GM21528 (cell line): ENCODE data around the gene PKHD1.

Experiments
- ATAC-seq: cut with Tn5 transposase; IDR thresholded peaks from one replicate; pipeline ENCODE4 v1.9.1; 2021; ENCODE audit warnings: mild to moderate bottlenecking, moderate library complexity; ENCODE audit not compliant: unreplicated experiment, low FRiP score

The PKHD1 gene

DNA sequence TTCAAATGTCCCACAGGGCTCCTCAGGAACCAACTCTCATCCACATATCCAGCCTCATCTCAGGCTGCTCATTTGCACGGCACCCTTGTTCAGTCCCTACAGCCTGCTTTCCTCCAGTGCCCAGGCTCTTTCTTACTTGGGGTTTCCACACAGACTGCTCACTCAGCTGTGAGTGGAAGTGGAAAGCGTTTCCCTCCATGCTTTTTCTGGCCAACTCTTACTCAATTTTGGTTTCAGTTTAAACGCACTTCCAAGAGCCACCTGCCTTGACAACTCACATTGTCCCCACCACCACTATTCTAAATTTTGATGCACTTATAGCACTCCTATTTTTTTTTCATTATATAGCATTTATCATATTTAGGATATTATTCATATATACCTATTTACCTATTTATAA lies 367.1 kb downstream of the PKHD1 start:
- ATAC-seq = no peak

DNA sequence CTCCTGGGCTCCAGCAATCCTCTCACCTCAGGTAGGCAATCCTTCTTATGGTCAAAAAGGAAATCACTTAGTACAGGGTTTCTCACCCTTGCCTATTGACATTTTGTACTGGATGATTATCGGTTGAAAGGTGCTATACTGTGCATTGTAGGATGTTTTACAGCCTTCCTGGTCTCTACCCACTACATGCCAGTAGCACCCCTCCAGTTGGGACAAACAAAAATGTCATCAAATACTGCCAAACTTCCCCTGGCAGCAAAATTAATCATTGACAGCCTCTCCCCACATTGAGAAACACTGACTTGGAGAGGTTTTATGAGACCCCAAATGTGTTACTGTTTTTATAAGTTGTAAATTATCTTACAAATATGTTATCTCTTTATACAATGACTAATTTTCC lies 368.1 kb downstream of the PKHD1 start:
- ATAC-seq = no peak

DNA sequence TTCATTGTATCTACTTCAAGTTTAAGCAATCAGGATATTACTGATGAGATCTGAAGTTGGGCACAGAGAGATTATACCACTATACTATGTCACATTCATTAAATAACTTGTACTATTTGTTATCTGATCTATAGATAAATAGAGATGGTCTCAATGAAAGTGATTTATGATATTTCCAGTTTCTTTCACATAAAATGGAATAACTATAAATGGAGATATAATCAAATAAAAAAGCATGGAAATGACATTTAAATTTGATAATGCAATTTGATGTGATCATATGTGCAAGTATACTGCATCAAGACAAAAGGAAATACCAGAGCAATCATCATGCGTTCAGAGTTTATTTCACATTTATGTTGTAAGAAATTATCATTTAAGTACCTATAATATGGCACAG lies 368.9 kb downstream of the PKHD1 start:
- no peak for ATAC-seq

DNA sequence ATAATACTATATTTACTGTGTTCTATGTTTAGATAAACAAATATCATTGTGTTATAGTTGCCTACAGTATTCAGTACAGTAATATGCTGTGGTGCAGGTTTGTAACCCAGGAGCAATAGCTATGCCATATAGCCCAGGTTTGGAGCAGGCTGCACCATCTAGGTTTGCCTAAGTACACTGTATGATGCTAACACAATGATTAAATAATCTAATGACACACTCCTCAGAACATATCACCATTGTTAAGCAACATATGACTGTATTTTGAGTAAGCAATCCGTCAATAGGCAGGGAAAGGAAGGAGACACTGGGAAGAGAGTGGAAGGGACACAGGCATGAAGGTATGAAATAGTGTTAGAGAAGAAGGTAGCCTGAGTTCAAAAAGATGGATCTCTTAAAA lies 369.9 kb downstream of the PKHD1 start:
- no peak for ATAC-seq

DNA sequence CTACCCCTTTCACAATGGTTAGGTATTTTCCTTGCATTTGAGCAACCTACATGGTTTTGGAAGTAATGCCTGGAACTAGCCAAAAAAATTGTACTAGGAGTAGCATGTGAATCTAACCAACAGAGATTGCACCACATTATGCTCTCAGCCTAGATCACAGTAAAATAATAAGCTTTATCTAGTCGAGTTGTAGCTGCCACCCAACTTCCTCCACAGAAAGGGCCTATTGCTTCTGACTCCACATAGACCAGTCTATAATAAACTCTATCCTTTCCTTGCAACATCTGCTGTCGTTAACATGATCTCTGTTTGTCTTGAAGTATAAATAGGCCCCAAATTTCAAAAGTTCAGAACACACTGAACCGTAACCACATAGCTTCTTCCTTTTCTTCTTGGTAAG lies 375.5 kb downstream of the PKHD1 start:
- no peak for ATAC-seq

DNA sequence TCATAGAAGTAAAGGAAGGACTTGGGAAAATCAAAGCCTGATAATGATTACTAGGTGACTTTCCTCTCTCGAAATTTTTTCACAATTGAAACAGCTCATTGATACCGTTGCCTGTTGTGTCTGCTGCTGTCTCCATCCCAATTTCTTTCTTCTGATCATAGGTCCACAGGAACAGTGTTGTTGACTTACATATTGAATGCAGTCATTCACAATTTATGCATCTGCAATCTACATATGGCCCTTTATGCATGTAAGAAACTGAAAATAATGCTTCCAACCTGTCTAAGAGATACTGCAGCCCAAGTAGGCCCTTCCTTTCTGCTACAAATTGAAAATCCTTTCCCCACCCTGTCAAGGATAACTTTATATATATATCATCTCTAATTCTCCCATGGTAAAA lies 381.3 kb downstream of the PKHD1 start:
- no peak for ATAC-seq

DNA sequence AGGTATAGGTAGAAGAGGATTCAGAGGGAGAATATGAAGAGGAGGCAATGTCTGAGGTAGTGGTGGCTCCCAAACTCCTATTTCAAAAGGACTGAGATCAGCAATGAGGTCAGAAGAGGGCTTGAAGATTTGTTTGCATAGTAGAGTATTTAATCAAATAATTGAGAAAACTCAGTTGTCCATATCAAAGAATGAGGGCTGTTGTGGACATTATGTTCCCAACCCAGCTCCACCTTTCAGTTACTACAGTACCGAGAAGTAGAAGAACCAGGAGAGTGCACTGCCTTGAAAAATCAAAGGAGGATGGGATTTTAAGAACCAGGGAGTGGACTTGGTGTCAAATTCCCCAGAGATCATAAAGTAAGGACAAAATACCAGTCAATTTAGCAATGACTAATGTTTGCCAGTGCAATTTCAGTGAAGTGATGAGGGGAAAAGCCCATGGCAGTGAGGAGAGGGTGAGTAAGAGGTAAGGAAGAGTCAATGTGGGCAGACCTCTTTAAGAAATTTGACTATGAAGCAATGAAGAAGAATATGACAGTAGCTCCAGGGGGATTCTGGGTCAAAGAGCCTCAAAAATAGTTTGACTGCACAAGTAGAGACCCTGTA lies 382.4 kb downstream of the PKHD1 start:
- ATAC-seq = no peak

DNA sequence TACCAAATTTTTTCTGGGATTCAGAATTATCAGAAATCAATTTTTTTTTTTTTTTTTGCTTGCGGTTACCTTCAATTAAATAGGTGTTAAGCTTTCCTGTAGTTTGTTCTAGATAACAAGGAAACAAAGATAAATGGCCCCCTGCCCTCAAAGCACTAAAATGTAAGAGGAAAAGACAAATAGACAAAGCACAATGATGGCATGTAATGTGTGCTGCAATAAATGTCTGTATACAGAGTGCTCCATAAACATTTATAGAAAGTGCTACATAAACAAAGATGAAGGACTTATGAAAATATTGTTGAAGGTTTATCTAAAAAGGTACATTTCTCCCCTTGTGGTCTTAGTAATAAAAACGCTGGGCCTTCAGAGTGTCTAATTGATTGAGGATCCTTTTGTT lies 384.6 kb downstream of the PKHD1 start:
- ATAC-seq = no peak

DNA sequence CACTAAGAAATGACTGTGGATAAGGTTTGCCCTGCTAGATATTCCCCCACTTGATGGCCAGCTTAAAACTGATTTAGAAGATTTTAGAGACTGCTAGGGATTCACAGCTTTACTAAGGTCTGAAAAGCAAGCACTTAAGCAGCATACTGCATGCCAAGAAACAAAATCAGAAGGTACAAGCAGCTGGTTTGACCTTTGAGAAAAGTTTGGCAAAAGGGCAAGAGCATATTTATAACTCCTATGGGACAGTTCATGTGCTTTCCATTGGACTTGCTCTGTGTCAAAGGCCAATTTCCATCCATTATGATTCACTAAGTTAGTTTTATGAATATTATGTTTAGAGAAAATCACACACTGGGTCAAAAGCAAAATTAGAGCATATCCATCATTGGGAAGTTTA lies 402.8 kb downstream of the PKHD1 start:
- ATAC-seq = no peak

DNA sequence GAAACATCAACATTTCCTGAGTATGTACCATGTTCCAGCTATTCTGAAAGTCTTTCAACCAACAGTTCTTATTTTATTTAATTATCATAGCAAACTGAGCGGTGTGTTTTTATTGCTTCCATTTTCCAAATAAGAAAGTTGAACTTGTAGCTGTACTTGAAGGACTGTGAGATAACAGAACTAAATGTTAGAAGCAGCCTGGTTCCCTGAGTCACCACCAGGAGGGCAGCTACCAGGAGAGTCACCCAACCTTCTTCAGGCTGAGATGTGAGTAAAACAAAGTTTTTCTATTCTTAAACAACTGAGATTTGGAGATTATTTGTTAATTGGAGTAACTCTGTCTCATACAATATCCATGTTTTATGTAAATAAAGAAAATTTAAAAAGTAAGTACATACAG lies 403.4 kb downstream of the PKHD1 start:
- no peak for ATAC-seq

DNA sequence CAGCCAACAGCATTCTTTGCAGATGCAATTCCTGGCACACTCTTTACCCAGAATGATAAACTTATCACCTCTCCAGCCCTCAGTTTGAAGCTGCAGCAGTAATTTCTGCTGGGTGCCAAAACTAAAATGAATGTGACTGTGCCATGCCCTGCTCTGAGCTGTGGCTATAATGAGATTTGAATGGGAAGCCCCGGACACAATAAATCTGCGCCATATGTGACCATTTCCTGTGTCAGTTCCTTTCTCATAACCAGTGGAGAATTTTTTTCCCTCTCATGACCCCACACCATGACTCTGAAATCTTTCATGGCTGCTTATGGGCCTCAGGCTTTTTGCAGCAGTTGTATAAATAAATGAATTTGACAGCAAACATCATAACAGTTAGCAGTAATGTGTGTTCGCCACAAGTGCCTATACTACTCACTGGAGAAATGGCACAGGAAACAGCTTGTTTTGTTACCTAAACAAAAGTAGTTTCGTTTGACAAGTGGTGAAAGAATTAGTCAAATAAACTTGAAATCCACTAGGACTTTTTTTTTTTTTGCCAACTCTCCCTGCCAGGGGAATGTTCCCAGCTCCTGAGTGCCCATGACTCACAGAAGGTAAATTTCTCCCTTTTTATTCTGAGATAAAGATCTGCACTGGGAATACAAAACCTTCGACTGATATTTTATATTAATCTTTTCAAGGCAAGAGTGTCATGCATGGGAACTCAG lies 408.4 kb downstream of the PKHD1 start:
- ATAC-seq = peak; percentile 69

DNA sequence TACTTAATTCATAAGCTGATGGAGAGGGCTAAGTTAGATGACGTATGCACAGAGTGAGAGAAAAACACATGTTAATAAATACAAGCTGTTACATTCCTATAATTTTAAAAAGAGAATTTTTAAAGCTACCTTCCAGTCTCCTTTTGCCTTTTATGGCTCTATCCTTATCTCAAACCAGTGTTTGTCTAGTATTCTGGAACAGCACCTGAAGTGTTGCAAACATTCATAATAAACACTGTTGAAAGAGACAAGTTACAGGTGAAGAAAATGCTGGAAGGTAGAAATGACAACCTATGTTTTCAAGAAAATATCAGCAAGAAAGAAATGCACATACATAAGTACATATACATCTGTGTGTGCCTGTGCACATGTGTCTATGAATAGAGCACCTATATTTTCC lies 409.1 kb downstream of the PKHD1 start:
- no peak for ATAC-seq

DNA sequence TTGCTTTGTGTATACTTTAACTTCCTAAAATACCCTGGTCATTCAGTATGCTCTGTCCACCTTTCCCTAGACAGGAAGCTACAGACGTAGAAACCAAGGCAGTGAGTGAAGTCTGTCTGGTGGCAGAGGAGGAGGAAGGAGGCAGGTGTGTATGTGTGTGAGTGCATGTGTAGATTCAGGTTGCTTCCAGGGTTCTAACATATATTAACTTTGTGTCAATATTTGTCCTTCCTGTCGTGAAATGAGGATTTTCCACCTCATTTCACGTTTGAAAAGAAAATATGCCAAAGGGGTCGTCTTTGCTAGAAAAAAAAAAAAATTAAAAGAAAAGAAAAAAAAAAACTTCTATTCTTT lies 411.5 kb downstream of the PKHD1 start:
- no peak for ATAC-seq

DNA sequence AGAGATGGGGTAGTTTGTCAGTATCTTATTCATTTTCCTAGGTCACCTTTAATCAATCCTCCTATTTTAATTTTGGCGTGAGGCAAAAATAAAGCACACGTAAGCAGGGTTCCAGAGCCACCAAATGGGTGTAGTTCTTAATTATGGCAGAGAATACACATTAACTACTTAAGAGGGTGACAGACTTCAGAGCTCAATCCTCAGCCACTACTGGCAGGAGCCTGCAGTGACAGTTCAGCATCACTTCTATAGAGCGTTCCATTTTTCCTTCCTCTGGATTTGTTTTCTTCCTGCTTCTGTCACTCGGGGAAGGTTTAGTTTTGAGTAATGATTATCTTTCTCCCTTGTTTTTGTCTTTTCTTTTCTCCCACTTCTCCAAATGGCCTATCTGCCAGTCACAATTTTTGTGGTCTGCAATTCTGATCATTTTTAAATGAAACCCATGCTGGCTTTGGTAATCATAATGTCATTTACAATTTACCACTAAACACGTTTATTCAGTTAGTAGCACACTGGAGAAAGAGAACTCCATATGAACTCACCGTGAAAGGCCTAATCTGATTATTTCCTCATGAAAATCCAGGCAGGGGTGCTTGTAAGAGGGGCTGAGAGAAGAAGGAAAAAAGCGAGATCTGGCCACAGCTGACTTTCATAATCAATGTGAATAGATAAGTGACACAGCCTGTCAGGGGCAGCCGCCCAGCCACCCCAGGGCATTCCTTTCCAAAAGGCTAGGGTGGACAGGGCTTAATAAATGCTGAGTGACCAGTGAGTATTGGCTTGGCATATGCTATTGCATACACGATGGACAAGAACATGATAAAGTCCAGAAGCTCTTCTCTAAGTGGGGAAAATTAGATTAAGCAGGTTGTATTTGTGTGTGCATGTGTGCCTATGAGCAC lies 412.1 kb downstream of the PKHD1 start:
- no peak for ATAC-seq

DNA sequence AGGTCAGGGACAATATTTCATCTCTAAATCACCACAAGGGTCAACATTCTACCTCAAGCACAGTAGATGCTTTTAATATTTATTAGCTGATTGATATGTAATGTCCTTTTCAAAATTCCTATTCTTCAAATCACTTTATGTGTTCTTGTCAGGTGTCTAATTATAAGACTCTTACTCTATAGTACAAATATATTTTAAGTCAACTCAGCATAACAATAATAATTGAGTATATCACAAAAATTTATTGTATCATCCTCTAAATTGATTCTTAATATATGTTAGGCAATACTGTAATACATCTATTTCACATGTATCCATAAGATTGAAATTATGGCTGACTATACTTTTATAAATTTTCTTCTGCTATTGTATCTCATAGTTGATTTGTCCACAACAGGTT lies 423.9 kb downstream of the PKHD1 start:
- ATAC-seq = no peak

DNA sequence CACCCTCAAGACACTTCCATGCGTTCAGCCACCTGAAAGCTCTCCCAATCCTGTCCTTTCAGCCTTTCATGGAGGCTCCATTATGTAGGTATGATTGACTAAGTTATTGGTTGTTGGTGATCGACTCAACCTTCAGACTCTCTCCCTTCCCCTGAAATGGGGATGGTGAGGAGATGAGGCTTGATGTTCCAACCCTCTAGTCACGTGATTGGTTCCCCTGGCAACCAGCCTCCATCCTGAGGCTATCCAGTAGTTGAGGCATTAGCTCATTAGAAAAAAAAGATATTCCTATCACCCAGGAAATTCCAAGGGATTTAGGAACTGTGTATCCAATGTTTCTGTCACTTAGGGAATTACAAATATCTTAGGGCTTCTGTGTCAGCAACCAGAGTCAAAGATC lies 426.6 kb downstream of the PKHD1 start:
- ATAC-seq = no peak

DNA sequence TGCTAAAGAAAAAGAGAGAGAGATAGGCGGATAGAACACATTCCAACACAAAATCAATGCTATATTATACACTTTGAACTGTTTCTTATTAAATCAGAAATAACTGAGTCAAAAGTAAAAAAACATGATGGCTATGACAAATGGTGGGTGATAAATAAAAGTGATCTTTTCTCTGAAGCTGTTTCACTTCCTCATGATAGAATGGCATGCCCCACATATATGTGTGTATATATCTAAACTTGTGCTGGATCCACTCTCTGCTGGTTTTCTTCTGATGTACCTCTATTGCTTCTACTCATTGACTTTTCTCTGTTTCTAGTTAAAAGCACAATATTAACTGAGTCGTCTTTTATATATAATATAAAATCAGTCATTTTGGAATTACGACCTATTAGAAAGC lies 429.9 kb downstream of the PKHD1 start:
- no peak for ATAC-seq

DNA sequence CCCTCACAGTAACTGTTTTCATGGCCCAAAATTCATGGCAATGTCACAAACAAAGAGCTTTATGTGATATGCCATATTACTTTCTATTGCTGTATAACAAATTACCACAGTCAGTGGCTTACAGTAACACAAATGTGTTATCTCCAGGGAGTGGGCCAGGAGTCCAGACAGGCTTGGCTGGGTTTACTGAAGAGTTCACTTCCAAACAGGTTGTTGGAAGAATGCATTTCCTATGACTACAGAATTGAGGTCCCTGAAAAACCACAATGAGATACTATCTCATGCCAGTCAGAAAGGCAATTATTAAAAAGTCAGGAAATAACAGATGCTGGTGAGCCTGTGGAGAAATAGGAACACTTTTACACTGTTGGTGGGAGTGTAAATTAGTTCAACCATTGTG lies 431.9 kb downstream of the PKHD1 start:
- no peak for ATAC-seq

DNA sequence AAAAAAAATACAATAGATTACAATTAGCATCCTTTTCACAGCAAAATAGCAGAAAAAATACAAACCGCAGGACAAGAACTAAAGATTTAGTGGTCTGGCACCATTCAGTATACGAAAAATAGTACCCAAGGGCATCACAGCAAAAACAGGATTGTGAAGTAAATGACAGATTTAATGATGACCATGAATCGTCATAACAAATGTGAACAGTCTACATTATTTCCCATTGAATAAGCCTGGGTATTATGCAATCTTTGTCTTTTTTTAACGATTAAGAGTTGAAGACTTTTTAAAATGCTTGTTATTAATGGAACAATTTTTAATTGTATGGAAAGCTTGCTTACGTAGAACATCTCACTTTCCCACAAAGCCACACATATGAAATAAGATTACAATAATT lies 432.8 kb downstream of the PKHD1 start:
- no peak for ATAC-seq

DNA sequence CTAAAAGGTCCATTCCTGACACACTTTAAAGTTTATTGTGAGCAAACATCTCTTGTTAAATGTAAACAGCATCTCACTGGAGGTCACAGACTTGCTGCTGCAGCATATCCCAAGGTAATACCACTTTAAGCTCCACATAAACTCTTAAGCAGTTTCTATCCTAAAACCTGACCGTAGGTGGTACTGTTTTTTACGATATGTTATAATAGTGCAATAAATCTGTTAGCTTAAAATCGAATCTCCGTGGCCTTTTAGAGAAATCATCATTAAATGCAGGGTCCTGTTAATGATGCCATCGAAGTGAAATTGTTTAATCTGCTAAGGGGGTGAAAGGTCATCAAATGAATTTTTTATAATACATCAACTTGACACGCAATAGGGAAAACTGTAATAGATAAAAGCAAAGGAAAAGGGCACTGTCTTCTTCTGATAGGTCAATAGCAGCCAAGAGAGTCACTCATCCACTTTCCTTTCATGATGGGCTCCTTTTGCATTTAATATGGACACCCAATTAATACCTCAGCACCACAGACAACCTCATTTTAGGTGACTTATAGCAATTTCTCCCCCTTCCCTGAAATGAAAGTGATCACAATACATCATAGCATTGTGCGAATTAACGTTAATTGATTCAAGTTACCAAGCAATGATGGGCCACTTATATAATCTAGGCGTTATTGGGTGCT lies 436.1 kb downstream of the PKHD1 start:
- ATAC-seq = no peak

DNA sequence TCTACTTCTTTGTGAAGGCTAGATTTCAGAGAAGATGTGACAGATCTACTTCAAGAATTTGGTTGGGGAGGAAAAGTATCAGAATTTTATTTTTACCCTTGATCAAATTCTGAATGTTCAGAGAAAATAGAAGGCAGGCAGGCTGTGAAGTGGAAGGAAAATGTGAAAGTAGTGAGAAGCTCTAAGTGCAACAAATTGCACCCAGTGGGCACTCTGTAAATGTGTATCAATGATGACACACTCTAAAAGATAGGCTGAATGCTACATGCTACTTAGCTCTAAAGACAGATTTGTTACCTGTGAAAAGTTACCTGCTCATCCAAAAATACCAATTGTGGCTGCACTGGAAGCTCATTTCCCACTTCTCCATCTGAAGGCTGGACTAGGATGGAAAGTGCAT lies 438.6 kb downstream of the PKHD1 start:
- ATAC-seq = no peak
